Fibroblast of upper back skin (primary cell): ENCODE results near the gene KIF25.

ENCODE experiments used
- DNase-seq: peaks from one replicate; pipeline ENCODE4 v3.0.0-alpha.2; 2013

KIF25 gene

GRCh38 chr6:168038576-168039140 is 41.2 kb downstream of the KIF25 start:
- DNase-seq: no peak

- DNase-seq: no peak
Measured at GRCh38 chr6:168039301-168039700, 41.8 kb downstream of the KIF25 start.

DNA sequence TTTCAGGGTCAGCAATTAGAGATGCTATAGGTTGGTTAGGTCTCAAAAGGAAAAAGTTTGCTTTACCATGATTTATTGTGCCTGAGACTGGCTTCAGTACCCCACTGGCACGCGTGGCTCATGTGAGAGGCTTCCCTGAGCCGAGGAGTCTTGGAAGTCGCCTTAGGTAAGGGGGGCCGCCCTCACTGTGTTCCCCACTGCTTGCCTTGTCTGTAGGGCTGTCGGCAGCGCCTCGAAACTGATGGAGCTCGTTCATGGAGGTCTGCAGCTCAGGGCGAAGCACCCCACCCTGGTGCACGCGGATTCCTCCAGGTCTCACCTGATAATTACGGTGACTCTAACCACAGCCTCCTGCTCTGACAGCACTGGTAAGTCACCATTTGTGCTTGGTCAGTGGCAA is 42.4 kb downstream of the KIF25 start:
- no peak for DNase-seq

- DNase-seq: no peak
Measured at GRCh38 chr6:168040856-168041496, 43.5 kb downstream of the KIF25 start.

- no peak for DNase-seq
Measured at GRCh38 chr6:168041928-168042327, 44.5 kb downstream of the KIF25 start.

DNA sequence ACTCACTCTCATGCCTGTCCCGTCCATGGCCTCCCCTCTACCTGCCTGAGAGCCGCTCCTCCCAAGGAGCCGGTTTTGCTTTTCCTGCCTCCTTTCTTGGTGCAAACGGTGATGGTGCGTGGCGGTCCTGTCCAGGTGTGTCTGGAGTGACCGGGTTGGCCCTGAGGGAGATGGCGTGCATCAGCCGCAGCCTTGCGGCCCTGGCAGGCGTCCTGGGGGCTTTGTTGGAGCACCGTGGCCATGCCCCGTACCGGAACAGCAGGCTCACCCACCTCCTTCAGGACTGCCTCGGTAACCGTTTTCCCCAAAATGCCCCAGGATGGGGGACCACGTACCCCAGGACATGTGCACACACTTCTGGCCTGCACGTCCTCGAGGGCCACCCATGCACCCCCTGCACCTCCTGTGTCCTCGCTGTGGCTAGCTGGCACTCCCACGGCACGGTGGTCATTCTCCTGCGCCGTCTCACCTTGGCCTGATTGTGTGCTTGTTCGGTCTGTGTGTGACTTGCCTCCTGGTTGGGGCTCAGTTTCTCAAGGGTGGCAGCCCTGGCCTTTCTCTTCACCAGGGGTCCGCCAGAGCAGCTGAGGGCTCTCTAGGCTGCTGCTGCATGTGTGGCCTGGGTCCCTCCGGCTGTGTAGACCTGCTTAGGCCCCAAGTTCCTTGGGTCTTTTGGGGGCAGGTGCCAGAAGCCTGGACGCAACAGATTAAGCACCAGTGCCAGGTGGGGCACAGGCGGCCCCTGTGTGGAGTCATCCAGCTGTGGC is 45.1 kb downstream of the KIF25 start:
- no peak for DNase-seq

- DNase-seq: no peak
Measured at GRCh38 chr6:168043193-168043847, 45.8 kb downstream of the KIF25 start.

- no peak for DNase-seq
Measured at GRCh38 chr6:168043848-168044415, 46.5 kb downstream of the KIF25 start.

DNA sequence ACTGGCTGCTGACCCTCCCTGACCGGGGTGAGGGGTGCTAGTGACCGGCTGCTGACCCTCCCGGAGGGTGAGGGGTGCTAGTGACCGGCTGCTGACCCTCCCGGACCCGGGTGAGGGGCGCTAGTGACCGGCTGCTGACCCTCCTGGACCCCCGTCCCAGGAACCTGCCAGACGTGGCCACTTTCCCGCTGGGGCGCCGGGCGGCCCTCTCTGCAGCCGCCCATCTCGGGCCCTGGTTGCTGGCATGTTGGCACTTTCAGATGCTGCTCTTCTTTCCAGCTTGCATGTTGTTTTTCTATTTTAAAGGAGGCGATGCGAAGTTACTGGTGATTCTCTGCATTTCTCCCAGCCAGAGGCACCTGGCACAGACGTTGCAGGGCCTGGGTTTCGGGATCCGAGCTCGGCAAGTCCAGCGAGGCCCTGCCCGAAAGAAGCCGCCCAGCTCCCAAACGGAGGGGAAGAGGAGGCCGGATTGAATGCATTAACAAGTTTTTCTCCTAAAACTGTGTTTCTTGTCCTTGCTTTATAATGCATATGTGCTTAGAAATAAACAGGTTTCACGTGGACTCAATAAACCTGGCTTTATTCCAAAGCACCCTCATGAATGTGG is 47.2 kb downstream of the KIF25 start:
- DNase-seq: no peak

GRCh38 chr6:168045141-168045691 is 47.7 kb downstream of the KIF25 start:
- DNase-seq: no peak

- no peak for DNase-seq
Measured at GRCh38 chr6:168045706-168046620, 48.5 kb downstream of the KIF25 start.

GRCh38 chr6:168046696-168047095 is 49.2 kb downstream of the KIF25 start:
- no peak for DNase-seq

- no peak for DNase-seq
Measured at GRCh38 chr6:168047841-168048723, 50.6 kb downstream of the KIF25 start.

GRCh38 chr6:168048724-168049025 is 51.2 kb downstream of the KIF25 start:
- DNase-seq: no peak

DNA sequence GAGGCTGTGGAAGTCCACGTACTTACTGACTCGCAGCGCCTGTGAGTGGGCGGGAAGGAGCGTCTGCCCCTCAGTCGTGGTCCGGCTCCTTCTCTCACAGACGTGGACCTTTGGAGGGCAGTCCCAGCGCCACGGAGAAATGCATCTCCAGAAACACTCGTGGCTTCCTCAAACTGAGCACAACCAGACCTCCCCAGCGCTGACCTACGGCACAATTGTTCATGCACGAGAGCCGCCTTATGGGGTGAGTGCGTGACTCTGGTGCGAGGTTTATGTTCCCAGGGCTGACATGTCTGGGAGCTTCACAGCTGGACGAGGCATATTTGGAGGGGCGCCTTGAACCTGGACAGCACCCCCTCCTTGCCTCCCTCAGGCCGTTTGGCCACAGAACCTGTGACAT is 51.8 kb downstream of the KIF25 start:
- DNase-seq: no peak

- no peak for DNase-seq
Measured at GRCh38 chr6:168049706-168050224, 52.3 kb downstream of the KIF25 start.

- DNase-seq: no peak
Measured at GRCh38 chr6:168050225-168050880, 52.9 kb downstream of the KIF25 start.

- DNase-seq: peak; percentile 41
Measured at GRCh38 chr6:168050881-168051586, 53.6 kb downstream of the KIF25 start.

DNA sequence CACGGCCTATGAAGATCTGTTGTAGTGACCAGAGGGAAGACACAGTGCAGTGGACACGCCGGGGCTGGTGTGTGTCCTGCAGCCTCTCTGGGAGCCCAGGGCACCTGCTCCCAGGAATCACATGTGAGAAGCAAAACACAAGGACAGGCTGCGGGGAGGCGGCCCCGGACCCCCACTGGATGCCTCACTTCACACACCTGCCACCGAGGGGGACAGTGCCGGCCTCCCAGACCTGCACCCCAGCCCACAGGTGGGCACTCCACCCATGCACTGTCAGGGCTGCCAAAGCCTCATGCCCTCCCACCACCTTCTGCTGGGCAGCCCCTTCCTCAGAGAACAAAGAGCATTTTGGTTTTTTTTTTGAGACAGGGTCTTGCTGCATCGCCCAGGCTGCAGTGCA is 54.2 kb downstream of the KIF25 start:
- no peak for DNase-seq
